SJCRH30 (cell line): ENCODE results near the gene FHDC1. TPM values are rescaled to one million over a fixed set of nuclear protein-coding genes. Genes with fewer than 3 reads are reported as not detected.
A peak's percentile ranks its signal among the peaks of the same experiment; 100 is the strongest.

ENCODE experiments used
- DNase-seq, 2 experiments: peaks; one replicate each; pipeline ENCODE4 v3.0.0-alpha.2; 2015 to 2020
- H3K27ac ChIP-seq: fragments of 250-450 bp; sonication (Bioruptor Pico); 2 replicates; pipeline ENCODE4 v1.5.1; 2020; ENCODE audit warnings: mild to moderate bottlenecking, moderate library complexity
- H3K27me3 ChIP-seq: fragments of 250-450 bp; sonication (Bioruptor Pico); 2 replicates; pipeline ENCODE4 v1.5.1; 2020; ENCODE audit warnings: mild to moderate bottlenecking, moderate library complexity
- H3K36me3 ChIP-seq: fragments of 250-450 bp; sonication (Bioruptor Pico); 2 replicates; pipeline ENCODE4 v1.5.1; 2020; ENCODE audit warnings: mild to moderate bottlenecking, moderate library complexity
- H3K4me1 ChIP-seq: fragments of 250-450 bp; sonication (Bioruptor Pico); 2 replicates; pipeline ENCODE4 v1.5.1; 2020; ENCODE audit warnings: mild to moderate bottlenecking, moderate library complexity
- H3K4me3 ChIP-seq: fragments of 250-450 bp; sonication (Bioruptor Pico); 2 replicates; pipeline ENCODE4 v1.5.1; 2020; ENCODE audit warnings: mild to moderate bottlenecking, moderate library complexity
- H3K9me3 ChIP-seq: fragments of 250-450 bp; sonication (Bioruptor Pico); replicated peaks from 2 replicates; pipeline ENCODE4 v1.5.1; 2020; ENCODE audit warnings: mild to moderate bottlenecking, moderate library complexity
- total RNA-seq: library from RNA; depleted of rRNA; stranded (reverse); fragments of >200 nt; shearing (Covaris generic); gene quantifications from 2 replicates; pipeline ENCODE4 v1.2.3, GENCODE V29; 2014

The FHDC1 gene
- total RNA-seq, 1 experiment from 2014 or later = 2.0 TPM

DNA sequence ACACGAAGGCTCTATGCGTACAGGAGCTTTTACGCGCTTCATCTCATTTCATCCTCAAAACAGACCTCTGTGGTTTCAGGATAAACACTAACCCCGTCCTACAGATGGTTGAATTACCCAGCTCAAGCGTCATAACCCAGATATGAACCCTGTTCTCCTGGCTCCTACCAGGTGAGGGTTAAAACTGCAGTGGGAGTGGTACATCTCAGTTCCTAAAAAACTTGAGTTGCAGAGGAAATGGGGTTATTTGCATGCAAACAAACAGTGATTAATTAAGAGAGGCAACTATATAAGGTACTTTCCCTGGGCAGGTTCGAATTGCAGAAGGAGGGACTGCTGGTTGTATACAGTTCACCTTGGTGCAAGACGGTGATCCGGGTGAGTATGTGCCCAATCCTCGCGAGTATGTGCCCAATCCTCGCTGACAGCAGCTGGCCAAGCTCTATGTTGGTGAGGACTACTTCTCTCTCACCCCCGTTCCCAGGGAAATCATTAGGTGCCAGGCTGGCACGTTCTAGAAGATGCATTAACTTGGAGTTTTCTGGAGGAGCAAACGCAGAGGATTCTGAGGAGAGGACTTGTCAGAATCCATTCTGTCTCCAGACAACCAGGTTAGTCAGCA lies 72.6 kb downstream of the FHDC1 start:
- no peaks in the 10 kb centered on the region for H3K9me3 ChIP-seq
- no peaks in the 10 kb centered on the region for H3K4me1 ChIP-seq
- H3K4me3 ChIP-seq = no peak overlapping the region

DNA sequence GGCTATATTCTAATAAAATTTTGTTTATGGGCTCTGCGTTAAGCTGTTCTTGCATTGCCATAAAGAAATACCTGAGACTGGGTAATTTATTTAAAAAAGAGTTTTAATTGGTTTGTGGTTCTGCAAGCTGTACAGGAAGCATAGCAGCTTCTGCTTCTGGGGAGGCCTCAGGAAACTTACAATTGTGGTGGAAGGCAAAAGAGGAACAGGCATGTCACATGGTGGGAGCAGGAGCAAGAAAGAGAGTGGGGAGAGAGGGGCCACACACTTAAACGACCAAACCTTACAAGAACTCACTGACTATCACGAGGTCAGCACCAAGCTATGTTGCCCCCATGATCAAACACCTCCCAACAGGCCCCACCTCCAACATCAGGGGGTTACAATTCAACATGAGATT lies 74.0 kb downstream of the FHDC1 start:
- no peak overlapping the region for H3K27ac ChIP-seq
- no peaks in the 10 kb centered on the region for H3K4me1 ChIP-seq
- H3K4me3 ChIP-seq = no peak overlapping the region
- no peaks in the 10 kb centered on the region for H3K9me3 ChIP-seq
- H3K27me3 ChIP-seq = no peaks in the 10 kb centered on the region
- no peaks in the 10 kb centered on the region for H3K36me3 ChIP-seq
- DNase-seq = no peak

More for the DNA sequence above, 72.6 kb downstream of the FHDC1 start:
- no peaks in the 10 kb centered on the region for H3K27me3 ChIP-seq
- H3K27ac ChIP-seq = no peak overlapping the region
- H3K36me3 ChIP-seq = no peaks in the 10 kb centered on the region
- DNase-seq = no peak

DNA sequence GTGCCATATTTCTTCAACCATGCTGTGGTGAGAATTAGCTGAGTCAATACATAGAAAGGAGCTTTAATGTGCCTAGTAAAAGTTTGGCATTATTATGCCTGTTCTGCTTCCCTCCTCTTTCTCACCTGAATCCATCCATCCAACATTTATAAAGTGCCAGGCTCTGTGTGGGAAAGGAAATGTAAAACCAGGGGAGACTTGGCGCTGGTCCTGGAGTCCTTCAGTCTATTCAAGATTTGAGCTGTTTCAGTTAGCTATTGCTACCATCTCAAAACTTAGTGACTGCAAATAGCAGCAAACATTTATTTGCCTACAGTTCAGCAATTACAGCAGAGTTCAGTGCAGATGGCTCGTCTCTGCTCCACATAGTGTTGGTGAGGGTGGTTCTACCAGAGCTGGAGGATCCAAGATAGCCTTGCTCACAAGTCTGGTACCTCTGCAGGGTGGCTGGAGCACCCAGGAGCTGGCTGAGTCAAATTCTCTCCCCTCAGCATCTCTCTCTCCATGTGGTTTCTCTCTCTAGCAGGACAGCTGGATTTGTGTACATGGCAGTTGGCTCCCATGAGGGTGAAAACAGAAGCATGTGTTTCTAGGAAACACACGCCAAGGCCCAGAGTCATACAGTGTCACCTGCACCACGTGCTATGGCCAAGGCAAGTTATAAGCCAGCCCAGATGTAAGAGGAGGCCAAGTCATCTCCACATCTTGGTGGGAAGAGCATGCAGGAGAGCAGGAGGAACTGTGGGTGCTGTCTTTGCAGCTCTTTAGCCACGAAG lies 77.3 kb downstream of the FHDC1 start:
- no peak for DNase-seq
- no peaks in the 10 kb centered on the region for H3K36me3 ChIP-seq
- H3K27ac ChIP-seq = no peak overlapping the region
- no peaks in the 10 kb centered on the region for H3K9me3 ChIP-seq
- H3K4me1 ChIP-seq = no peaks in the 10 kb centered on the region
- H3K4me3 ChIP-seq = no peak overlapping the region
- H3K27me3 ChIP-seq = no peaks in the 10 kb centered on the region

DNA sequence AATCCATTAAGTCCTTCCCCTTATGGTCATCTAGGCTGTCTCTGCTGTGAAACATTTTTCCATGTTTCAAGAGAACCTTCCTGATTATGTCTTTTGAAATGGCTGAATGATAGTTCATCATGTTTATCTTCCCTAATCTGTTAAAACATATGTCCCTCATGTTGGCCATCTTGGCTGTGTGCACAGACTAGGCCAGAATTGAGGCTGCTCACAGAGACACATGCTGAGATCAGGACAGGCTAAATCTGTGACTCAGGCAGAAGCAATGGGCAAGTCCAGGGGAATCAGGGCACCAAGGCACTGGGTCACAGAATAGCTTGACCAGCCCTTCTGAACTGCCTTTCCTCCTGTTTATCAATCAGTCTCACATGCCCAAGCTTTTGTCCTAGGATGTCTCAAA lies 78.3 kb downstream of the FHDC1 start:
- H3K4me1 ChIP-seq = no peaks in the 10 kb centered on the region
- no peak overlapping the region for H3K4me3 ChIP-seq
- H3K9me3 ChIP-seq = no peaks in the 10 kb centered on the region
- no peak overlapping the region for H3K27ac ChIP-seq
- DNase-seq = no peak
- no peaks in the 10 kb centered on the region for H3K27me3 ChIP-seq
- no peaks in the 10 kb centered on the region for H3K36me3 ChIP-seq

- no peaks in the 10 kb centered on the region for H3K36me3 ChIP-seq
- H3K9me3 ChIP-seq = no peaks in the 10 kb centered on the region
- no peaks in the 10 kb centered on the region for H3K27me3 ChIP-seq
- no peak overlapping the region for H3K4me3 ChIP-seq
- no peak for DNase-seq
- no peak overlapping the region for H3K27ac ChIP-seq
- H3K4me1 ChIP-seq = no peaks in the 10 kb centered on the region
Measured at GRCh38 chr4:153016592-153016991, 80.5 kb downstream of the FHDC1 start.

DNA sequence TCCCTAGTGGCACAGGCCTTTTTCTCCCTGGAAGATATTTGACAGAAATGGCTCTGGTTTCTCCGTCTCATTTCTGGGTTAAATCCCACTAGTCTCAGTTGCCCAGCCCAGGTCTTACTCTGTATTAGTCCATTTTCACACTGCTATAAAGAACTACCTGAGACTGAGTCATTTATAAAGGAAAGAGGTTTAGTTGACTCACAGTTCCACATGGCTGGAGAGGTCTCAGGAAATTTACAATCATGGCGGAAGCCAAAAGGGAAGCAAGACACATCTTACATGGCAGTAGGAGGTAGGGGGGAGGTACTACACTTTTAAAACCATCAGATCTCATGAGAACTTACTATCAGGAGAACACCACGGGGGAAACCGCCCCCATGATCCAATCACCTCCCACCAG lies 81.9 kb downstream of the FHDC1 start:
- H3K4me3 ChIP-seq = no peak overlapping the region
- DNase-seq = no peak
- no peaks in the 10 kb centered on the region for H3K27me3 ChIP-seq
- no peaks in the 10 kb centered on the region for H3K36me3 ChIP-seq
- H3K9me3 ChIP-seq = no peaks in the 10 kb centered on the region
- H3K27ac ChIP-seq = no peak overlapping the region
- H3K4me1 ChIP-seq = no peaks in the 10 kb centered on the region

- Histone ChIP-seq H3K27me3 (no peaks in the 10 kb centered on the region), H3K4me1 (no peaks in the 10 kb centered on the region), H3K36me3 (no peaks in the 10 kb centered on the region), H3K27ac (no peak overlapping the region), H3K9me3 (no peaks in the 10 kb centered on the region), H3K4me3 (no peak overlapping the region)
- DNase-seq = peak in 1 of 2 experiments; percentile 23
Measured at GRCh38 chr4:153018684-153019083, 82.6 kb downstream of the FHDC1 start.

- Histone ChIP-seq H3K27me3 (no peaks in the 10 kb centered on the region), H3K27ac (no peak overlapping the region), H3K36me3 (no peaks in the 10 kb centered on the region), H3K4me3 (no peak overlapping the region), H3K9me3 (no peaks in the 10 kb centered on the region), H3K4me1 (no peaks in the 10 kb centered on the region)
- DNase-seq = no peak
Measured at GRCh38 chr4:153019906-153020305, 83.8 kb downstream of the FHDC1 start.

GRCh38 chr4:153020457-153020856 lies 84.3 kb downstream of the FHDC1 start:
- Histone ChIP-seq H3K27ac (no peak overlapping the region), H3K4me3 (no peak overlapping the region), H3K36me3 (no peaks in the 10 kb centered on the region), H3K4me1 (no peaks in the 10 kb centered on the region), H3K27me3 (no peaks in the 10 kb centered on the region), H3K9me3 (no peaks in the 10 kb centered on the region)
- no peak for DNase-seq

- Histone ChIP-seq H3K9me3 (no peaks in the 10 kb centered on the region), H3K27me3 (no peaks in the 10 kb centered on the region)
- DNase-seq = no peak
Measured at GRCh38 chr4:153021276-153021675, 85.2 kb downstream of the FHDC1 start.

DNA sequence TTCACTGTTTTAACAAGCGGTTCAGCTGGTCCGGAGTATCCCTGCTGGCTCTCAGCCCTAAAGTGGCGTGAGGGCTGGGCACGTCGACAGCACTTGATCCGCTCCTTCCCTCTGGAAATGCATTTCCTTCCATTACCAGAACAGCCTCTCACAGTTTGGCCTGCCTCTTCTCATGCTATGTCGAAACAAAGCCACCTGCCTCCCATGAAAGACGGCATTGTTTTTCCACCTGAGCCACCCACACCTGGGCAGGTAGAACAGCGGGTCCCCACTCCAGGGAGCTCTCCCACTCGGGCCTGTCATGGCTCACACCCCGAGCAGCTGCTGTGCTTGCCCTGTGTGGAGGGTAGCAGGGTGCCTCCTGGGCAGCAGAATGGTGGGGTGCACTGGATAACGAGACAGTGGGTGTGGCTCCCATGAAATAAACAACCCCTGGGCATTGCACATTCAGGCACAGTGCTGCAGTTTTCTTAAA lies 86.2 kb downstream of the FHDC1 start:
- no peak overlapping the region for H3K27ac ChIP-seq
- H3K9me3 ChIP-seq = no peaks in the 10 kb centered on the region
- no peaks in the 10 kb centered on the region for H3K27me3 ChIP-seq
- no peak overlapping the region for H3K4me3 ChIP-seq
- DNase-seq = no peak
- no peaks in the 10 kb centered on the region for H3K4me1 ChIP-seq
- H3K36me3 ChIP-seq = no peaks in the 10 kb centered on the region

More at GRCh38 chr4:153021276-153021675, 85.2 kb downstream of the FHDC1 start:
- H3K4me1 ChIP-seq = no peaks in the 10 kb centered on the region
- H3K27ac ChIP-seq = no peak overlapping the region
- H3K36me3 ChIP-seq = no peaks in the 10 kb centered on the region
- no peak overlapping the region for H3K4me3 ChIP-seq

GRCh38 chr4:153023139-153023538 lies 87.0 kb downstream of the FHDC1 start:
- no peak for DNase-seq
- H3K36me3 ChIP-seq = no peaks in the 10 kb centered on the region
- H3K9me3 ChIP-seq = no peaks in the 10 kb centered on the region
- H3K4me3 ChIP-seq = no peak overlapping the region
- no peaks in the 10 kb centered on the region for H3K27me3 ChIP-seq
- H3K4me1 ChIP-seq = no peaks in the 10 kb centered on the region
- H3K27ac ChIP-seq = no peak overlapping the region

- no peak overlapping the region for H3K4me3 ChIP-seq
- no peaks in the 10 kb centered on the region for H3K4me1 ChIP-seq
Measured at GRCh38 chr4:153023692-153024394, 87.7 kb downstream of the FHDC1 start.

GRCh38 chr4:153024466-153024865 lies 88.3 kb downstream of the FHDC1 start:
- DNase-seq = no peak
- H3K36me3 ChIP-seq = no peaks in the 10 kb centered on the region

More at GRCh38 chr4:153023692-153024394, 87.7 kb downstream of the FHDC1 start:
- Histone ChIP-seq H3K27me3 (no peaks in the 10 kb centered on the region), H3K9me3 (no peaks in the 10 kb centered on the region), H3K36me3 (no peaks in the 10 kb centered on the region), H3K27ac (no peak overlapping the region)
- DNase-seq = no peak

GRCh38 chr4:153025406-153025805 lies 89.3 kb downstream of the FHDC1 start:
- H3K36me3 ChIP-seq = no peaks in the 10 kb centered on the region
- H3K27ac ChIP-seq = no peak overlapping the region
- H3K9me3 ChIP-seq = no peaks in the 10 kb centered on the region
- H3K4me1 ChIP-seq = no peaks in the 10 kb centered on the region
- H3K4me3 ChIP-seq = no peak overlapping the region
- H3K27me3 ChIP-seq = no peaks in the 10 kb centered on the region
- no peak for DNase-seq

More at GRCh38 chr4:153024466-153024865, 88.3 kb downstream of the FHDC1 start:
- no peaks in the 10 kb centered on the region for H3K4me1 ChIP-seq
- no peaks in the 10 kb centered on the region for H3K9me3 ChIP-seq
- H3K27ac ChIP-seq = no peak overlapping the region
- H3K4me3 ChIP-seq = no peak overlapping the region
- no peaks in the 10 kb centered on the region for H3K27me3 ChIP-seq
